ENCODE results near the gene ANKRD55. TPM values are rescaled to one million over a fixed set of nuclear protein-coding genes. Genes with fewer than 3 reads are reported as not detected.

Gene ANKRD55
- total RNA-seq, 4 donors from 2014 or later = 0.95 TPM; not detected in 3

DNA sequence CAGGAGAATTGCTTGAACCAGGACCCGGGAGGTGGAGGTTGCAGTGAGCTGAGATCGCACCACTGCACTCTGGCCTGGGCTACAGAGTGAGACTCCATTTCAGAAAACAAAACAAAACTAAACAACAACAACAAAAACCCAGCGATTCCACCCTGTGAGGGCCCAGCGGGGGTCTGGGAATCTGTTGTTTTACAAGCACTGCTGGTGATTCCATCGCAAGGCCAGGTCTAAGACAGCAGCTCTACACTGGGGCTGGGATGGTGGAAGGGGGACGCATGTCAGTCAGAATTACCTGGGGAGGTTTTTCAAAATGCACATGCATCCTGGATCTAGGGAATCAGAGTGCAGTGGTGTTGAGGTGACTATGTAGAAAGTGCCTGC lies 90.9 kb downstream of the ANKRD55 start:
- peak overlapping the region in 1 of 4 donors; percentile 50 for H3K27ac ChIP-seq
- DNase-seq = no peak
- H3K4me1 ChIP-seq = no peaks in the 10 kb centered on the region
- in situ Hi-C loops (cut with MboI; ENCODE audit: low pct_ligation_motif_present in 1 of 4, low pct_unique_long_range_greater_than_20kb in 1 of 4, low sequenced_read_pairs in 3 of 4) = no loop called here
- H3K4me3 ChIP-seq = no peak overlapping the region
- TF ChIP-seq, protein P1, sequence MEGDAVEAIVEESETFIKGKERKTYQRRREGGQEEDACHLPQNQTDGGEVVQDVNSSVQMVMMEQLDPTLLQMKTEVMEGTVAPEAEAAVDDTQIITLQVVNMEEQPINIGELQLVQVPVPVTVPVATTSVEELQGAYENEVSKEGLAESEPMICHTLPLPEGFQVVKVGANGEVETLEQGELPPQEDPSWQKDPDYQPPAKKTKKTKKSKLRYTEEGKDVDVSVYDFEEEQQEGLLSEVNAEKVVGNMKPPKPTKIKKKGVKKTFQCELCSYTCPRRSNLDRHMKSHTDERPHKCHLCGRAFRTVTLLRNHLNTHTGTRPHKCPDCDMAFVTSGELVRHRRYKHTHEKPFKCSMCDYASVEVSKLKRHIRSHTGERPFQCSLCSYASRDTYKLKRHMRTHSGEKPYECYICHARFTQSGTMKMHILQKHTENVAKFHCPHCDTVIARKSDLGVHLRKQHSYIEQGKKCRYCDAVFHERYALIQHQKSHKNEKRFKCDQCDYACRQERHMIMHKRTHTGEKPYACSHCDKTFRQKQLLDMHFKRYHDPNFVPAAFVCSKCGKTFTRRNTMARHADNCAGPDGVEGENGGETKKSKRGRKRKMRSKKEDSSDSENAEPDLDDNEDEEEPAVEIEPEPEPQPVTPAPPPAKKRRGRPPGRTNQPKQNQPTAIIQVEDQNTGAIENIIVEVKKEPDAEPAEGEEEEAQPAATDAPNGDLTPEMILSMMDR (IDR thresholded peaks at IDR 0.05) = no peak
- no peaks in the 10 kb centered on the region for H3K27me3 ChIP-seq
- no peaks in the 10 kb centered on the region for H3K36me3 ChIP-seq
- 88% methylated on average over 6 of the region's 6 CpGs; no CpG with 5 or more reads in 1 of the 2 donors for WGBS, 2 donors (ENCODE audit: low coverage in 1 of 2)
- intact Hi-C loops (cut with DNase I; ENCODE audit: low total_unique reads) = no loop called here
- H3K9me3 ChIP-seq = no peaks in the 10 kb centered on the region

DNA sequence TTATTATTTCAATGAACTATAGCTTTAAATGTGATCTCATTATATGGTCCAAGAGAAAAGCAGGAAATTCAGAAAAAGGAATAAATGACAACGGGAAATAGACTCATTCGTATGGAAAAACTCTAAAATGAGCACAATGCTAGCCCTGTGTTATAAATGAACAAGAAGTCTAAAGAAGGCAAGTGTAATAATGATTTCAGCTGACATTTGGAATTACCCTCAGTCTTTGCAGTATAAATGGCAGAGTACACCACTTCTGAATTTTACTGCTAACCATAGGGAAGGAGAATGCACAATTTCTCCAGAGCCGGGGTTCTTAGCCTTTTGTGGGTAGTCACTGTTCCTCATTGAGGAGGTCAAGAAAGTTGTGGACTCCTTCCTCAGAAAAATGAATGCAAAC lies 93.1 kb downstream of the ANKRD55 start:
- H3K27me3 ChIP-seq = no peaks in the 10 kb centered on the region

DNA sequence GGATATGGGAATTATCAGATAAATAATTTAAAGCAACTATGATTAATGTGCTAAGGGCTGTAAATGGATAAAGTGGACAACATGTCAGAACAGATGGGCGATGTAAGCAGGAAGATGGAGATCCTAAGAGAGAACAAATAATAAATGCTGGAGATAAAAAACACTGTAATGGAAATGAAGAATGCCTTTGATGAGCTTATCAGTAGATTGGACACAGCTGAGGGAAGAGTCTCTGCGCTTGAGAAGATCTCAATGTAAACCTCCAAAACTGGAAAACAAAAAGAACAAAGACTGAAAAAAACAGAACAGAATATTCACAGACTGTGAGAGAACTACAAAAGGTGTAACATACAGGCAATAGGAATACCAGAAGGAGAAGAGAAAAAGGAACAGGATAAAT lies 102.5 kb downstream of the ANKRD55 start:
- intact Hi-C loops (cut with DNase I; ENCODE audit: low total_unique reads) (no loop called here), in situ Hi-C loops (cut with MboI; ENCODE audit: low pct_ligation_motif_present in 1 of 4, low pct_unique_long_range_greater_than_20kb in 1 of 4, low sequenced_read_pairs in 3 of 4) (no loop called here)
- TF ChIP-seq, protein P1 (IDR thresholded peaks at IDR 0.05) = no peak
- no peak for TF ChIP-seq POLR2A (IDR thresholded peaks at IDR 0.05)
- TF ChIP-seq EP300 (IDR thresholded peaks at IDR 0.05; ENCODE audit: low read depth) = no peak
- TF ChIP-seq POLR2AphosphoS5 (IDR thresholded peaks at IDR 0.05) = no peak
- 94 to 100% methylated on average over 2 of the region's 2 CpGs for WGBS, 2 donors (ENCODE audit: low coverage in 1 of 2)
- no peaks in the 10 kb centered on the region for H3K36me3 ChIP-seq
- DNase-seq = no peak
- H3K4me3 ChIP-seq = no peak overlapping the region
- no peaks in the 10 kb centered on the region for H3K27me3 ChIP-seq
- peaks cover 0 to 7% of the 10 kb centered on the region in 2 donors for H3K9me3 ChIP-seq
- H3K4me1 ChIP-seq = peaks cover 0 to 3% (median 0%) of the 10 kb centered on the region in 4 donors
- no peak overlapping the region for H3K27ac ChIP-seq

More for the DNA sequence above, 93.1 kb downstream of the ANKRD55 start:
- intact Hi-C loops (cut with DNase I; ENCODE audit: low total_unique reads) = no loop called here
- in situ Hi-C loops (cut with MboI; ENCODE audit: low pct_ligation_motif_present in 1 of 4, low pct_unique_long_range_greater_than_20kb in 1 of 4, low sequenced_read_pairs in 3 of 4) = no loop called here
- TF ChIP-seq POLR2AphosphoS5 (IDR thresholded peaks at IDR 0.05) = no peak
- TF ChIP-seq, protein P1 (IDR thresholded peaks at IDR 0.05) = no peak
- WGBS, 2 donors (ENCODE audit: low coverage in 1 of 2) = 43 to 56% methylated on average over 3 of the region's 3 CpGs
- Histone ChIP-seq H3K27ac (no peak overlapping the region), H3K4me3 (no peak overlapping the region), H3K9me3 (no peaks in the 10 kb centered on the region), H3K36me3 (no peaks in the 10 kb centered on the region), H3K4me1 (no peaks in the 10 kb centered on the region)
- DNase-seq = no peak

DNA sequence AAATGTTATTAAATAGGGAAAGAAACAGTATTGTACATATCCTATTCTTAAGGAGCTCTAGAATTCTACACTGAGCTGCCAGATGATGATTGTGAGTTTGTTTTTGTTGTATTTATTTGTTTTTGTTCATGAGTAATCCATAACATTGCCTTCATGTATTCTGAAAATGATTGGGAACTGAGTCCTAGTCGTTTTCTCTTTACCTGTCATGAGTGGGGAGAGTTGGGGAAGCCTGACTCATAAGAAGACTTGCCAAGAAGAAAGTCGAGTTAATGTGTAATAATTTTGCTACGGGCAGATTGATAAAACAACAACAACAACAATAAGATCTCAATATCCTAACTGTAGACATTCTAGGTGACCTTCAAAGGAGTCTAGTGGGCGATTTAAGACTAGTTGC lies 103.8 kb downstream of the ANKRD55 start:
- no peak overlapping the region for H3K27ac ChIP-seq

More for the DNA sequence above, 103.8 kb downstream of the ANKRD55 start:
- no peak for TF ChIP-seq EP300 (IDR thresholded peaks at IDR 0.05; ENCODE audit: low read depth)
- TF ChIP-seq POLR2AphosphoS5 (IDR thresholded peaks at IDR 0.05) = no peak
- no peak for TF ChIP-seq POLR2A (IDR thresholded peaks at IDR 0.05)
- TF ChIP-seq, protein P1 (IDR thresholded peaks at IDR 0.05) = no peak
- 69 to 72% methylated on average over 4 of the region's 4 CpGs for WGBS, 2 donors (ENCODE audit: low coverage in 1 of 2)
- Histone ChIP-seq H3K4me3 (no peak overlapping the region), H3K36me3 (no peaks in the 10 kb centered on the region), H3K27me3 (no peaks in the 10 kb centered on the region), H3K4me1 (peaks cover 0 to 3% (median 0%) of the 10 kb centered on the region in 4 donors), H3K9me3 (peaks cover 0 to 7% of the 10 kb centered on the region in 2 donors)
- in situ Hi-C loops (cut with MboI; ENCODE audit: low pct_ligation_motif_present in 1 of 4, low pct_unique_long_range_greater_than_20kb in 1 of 4, low sequenced_read_pairs in 3 of 4) = no loop called here
- no peak for DNase-seq
- intact Hi-C loops (cut with DNase I; ENCODE audit: low total_unique reads) = no loop called here

All from transverse colon (tissue), 4 donors.